Measurements from ENCODE around the gene TRDN. TPM values are rescaled to one million over a fixed set of nuclear protein-coding genes. Genes with fewer than 3 reads are reported as not detected.

Gene TRDN, protein sequence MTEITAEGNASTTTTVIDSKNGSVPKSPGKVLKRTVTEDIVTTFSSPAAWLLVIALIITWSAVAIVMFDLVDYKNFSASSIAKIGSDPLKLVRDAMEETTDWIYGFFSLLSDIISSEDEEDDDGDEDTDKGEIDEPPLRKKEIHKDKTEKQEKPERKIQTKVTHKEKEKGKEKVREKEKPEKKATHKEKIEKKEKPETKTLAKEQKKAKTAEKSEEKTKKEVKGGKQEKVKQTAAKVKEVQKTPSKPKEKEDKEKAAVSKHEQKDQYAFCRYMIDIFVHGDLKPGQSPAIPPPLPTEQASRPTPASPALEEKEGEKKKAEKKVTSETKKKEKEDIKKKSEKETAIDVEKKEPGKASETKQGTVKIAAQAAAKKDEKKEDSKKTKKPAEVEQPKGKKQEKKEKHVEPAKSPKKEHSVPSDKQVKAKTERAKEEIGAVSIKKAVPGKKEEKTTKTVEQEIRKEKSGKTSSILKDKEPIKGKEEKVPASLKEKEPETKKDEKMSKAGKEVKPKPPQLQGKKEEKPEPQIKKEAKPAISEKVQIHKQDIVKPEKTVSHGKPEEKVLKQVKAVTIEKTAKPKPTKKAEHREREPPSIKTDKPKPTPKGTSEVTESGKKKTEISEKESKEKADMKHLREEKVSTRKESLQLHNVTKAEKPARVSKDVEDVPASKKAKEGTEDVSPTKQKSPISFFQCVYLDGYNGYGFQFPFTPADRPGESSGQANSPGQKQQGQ
- 4.2 TPM for total RNA-seq

DNA sequence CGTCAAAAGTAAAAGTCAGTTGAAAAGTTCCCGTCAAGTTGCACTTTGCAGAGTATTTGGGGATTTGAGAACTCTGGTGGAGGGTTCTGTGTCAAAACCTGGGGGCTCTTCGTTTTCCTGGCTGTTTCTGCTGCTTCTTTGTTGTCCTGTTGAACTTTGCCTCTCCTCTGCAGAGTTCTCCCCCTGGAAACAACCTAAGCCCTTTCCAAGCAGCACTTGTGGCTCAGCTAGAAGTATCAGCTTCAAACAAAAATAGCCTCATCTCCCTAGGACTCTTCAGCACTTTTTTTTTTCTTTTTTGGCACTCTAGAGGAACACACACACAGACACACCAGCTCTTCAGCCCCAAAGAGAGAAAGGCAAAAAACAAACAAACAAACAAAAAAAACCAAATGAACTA, at the start of gene TRDN:
TSS of gene TRDN (minus strand) at position 169 of the 400 bp plus-strand sequence. CDS start 175 bp downstream, outside the sequence.
- DNase-seq (ENCODE audit: low spot score) (no peak), ATAC-seq (peak; percentile 83)
- intact Hi-C loops (cut with DNase I): no loop called here

DNA sequence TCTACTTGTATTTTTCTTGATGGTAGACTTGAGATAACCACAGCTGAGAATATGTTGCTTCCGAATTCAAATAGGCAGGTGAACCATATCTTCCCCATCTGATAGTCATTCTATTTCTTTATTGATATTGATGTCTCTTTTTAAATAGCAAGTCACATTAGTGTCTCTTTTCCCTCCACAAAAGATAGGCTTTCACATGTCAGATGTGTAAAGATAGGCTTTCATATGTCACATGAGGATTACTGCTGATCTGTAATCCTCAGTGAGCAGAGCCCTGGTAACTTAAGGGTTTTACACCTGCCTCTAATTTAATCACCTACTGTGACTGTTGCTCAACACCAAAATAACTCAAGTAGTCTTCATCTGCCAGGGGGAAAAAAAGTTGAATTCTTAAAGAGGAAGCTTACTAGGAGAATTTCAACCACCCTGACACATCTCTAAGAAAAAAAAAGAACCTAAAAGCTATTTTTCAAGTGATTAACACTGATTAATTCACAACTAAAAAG, 45.3 kb upstream of the TRDN start:
- DNase-seq (ENCODE audit: low spot score): no peak
- ATAC-seq: no peak
- intact Hi-C loops (cut with DNase I): no loop called here

DNA sequence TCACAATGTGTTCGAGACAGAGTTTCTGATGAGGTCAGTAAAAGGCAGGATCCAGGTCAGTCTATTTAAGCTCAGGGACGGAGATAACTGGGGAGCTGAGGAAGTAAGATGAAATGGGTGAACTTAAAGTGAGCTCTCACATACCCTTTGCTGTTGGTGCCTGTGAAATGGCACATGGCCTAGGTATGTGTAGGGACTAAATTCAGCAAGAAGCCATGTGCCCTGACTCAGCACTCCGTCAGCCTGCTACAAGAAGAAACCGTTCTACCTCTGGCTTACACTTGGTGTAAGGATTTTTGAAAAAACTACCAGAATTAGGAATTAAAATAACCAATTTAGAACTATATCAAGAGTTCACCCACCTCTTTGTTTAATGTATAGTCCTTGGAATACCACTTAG, 41.1 kb upstream of the TRDN start:
- no peak for DNase-seq (ENCODE audit: low spot score)
- intact Hi-C loops (cut with DNase I): no loop called here
- ATAC-seq: no peak

DNA sequence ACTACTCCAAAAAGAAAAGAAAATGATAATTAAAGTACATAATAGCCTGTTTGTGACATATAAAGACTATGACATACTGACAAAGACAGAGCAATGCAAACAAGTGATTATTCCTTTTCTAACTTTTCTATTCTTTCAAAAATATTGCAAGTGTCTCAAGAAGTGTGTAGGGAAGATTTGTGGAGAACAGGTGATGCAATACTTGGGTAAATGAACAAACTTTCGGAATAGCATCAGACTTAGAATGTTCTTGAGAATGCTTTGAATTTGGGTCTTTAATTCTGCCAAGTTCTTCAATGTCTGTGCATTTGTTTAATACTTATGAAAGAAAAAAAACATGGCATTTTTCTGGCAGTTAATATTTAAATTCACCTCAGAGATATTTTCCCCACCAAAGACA, 40.0 kb upstream of the TRDN start:
- intact Hi-C loops (cut with DNase I): no loop called here
- DNase-seq (ENCODE audit: low spot score): no peak
- ATAC-seq: no peak

DNA sequence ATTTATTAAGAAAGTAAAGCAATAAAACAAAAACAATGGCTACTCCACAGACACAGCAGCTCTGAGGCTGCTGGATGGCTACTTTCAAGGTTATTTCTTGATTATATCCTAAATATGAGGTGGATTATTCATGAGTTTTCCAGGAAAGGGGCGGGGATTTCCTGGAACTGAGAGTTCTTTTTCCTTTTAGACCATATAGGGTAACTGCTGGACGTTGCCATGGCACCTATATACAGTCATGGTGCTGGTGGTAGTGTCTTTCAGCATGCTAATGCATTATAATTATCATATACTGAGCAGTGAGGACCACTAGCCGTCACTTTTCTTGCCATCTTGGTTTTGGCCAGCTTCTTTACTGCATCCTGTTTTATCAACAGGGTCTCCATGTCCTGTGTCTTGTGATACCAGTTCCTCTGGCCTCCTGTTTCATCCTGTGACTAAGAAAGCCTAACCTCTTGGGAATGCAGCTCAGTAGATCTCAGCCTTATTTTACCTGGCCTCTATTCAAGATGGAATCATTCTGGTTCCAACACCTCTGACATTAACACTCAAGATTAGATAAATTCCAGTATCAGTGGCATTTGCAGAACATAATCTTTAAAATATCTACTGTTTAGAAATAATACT, 32.3 kb upstream of the TRDN start:
- intact Hi-C loops (cut with DNase I): no loop called here
- DNase-seq (ENCODE audit: low spot score) (no peak), ATAC-seq (no peak)

DNA sequence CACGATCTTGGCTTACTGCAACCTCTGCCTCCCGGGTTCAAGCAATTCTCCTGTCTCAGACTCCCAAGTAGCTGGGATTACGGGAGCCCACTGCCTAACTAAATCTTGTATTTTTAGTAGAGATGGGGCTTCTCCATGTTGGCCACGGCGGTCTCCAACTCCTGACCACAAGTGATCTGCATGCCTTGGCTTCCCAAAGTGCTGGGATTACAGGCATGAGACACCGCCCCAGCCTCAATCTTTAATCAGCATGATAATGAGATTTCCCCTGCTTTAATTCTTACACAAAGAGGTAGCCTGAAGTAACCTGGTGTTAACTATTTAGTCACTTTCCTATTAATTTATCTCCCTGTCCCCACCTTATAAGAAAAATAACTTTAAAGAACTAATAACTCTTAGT, 31.3 kb upstream of the TRDN start:
- DNase-seq (ENCODE audit: low spot score) (no peak), ATAC-seq (no peak)
- intact Hi-C loops (cut with DNase I): no loop called here

DNA sequence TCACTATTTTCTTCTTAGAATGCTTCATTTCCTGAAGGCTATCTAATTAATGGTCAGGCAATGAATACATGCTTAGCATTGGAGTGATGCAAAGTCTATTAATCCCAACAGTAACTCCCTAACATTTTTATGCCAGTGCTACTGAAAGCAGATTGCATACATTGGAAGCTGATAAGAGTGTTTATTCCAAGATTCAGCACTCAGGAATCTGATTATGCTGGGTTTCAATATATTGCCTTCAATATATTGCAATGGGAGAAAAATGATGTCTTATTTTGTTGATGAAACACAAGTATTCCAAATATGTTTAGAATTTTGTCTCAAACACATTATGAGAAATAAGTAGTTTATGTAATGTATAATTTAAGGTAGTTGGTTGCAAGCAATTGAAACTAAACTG, 26.7 kb upstream of the TRDN start:
- DNase-seq (ENCODE audit: low spot score) (no peak), ATAC-seq (no peak)
- intact Hi-C loops (cut with DNase I): no loop called here

DNA sequence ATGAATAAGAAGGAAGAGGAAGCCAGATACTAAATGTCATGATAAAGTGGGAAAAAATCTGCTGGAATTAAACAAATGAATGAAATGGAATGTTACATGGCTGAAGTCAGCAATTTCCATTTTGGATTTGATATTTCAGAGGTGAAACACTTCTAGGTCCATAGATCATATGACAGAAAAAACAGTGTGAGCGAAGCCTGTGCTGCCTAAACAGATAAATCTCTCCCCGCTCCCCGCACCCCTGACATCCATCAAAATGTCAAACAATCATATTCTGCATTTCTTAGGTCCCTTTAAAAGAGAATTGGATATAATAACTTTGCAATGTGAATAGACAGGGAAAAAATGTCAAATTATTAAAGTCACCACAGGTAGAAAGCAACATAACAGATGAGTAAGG, 26.0 kb upstream of the TRDN start:
- ATAC-seq: no peak
- DNase-seq (ENCODE audit: low spot score): no peak
- intact Hi-C loops (cut with DNase I): no loop called here

DNA sequence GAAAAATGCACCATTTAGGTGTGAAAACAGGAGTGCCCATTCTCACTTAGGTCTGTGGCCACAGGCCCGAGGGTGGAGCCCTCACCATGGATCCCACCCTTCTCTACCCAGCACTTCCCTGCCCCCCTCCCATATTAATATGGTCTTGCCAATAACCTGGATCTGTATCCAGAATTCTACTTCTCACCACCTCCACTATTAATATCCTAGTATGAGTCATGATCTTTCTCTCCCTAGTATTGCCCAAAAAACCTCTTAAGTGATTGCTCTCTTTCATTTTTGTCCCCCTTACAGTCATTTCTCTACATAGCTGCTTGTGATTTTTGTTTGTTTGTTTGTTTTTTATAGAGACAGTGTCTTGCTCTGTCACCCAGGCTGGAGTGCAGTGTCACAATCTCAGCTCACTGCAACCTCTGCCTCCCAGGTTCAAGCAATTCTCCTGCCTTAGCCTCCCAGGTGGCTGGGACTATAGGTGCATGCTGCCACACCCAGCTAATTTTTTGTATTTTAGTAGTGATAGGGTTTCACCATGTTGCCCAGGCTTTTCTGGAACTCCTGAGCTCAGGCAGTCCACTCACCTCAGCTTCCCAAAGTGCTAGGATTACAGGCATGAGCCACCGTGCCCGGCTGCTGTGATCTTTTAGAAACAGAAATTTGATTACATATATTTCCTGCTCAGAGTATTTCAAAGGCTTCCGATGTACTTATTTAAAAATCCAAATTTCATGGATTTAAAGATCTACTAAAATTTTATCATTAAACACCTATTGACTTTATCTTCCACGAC, 24.5 kb upstream of the TRDN start:
- DNase-seq (ENCODE audit: low spot score) (no peak), ATAC-seq (no peak)
- intact Hi-C loops (cut with DNase I): no loop called here

DNA sequence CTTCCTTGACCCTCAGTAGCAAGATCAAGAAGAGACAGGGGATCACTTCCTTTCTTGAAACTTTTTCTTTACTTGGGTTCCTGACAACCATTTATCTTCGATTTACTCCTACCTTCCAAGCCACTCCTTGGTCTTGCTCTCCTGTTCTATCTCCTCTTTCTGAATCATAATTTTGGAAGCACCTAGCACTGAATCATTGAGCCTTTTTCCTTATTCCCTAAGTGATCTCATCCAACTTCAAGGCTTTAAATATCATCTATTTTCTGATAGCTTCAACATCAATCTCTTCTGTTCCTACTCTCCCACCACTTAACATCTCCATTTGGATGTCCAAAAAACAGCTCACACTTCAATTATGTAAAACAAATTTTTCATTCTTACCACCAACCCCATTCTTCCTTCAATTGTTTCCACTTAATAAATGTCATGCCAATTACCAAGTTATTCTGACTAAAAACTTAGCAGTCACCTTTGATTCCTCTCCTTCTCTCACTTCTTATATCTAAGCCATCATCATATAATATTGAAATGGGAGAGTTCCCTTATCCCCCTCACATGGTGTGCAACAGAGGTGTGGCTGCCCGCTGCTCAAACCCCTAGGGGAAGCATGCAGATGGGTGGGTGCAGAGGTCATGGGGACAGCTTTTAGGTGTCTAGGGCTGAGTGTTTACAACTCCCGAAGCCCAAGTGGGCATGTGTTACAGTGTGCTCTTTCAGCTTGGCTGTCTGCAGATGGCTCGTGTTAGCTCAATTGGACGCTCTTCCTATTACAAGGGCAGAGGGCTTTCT, 23.4 kb upstream of the TRDN start:
- intact Hi-C loops (cut with DNase I): no loop called here
- ATAC-seq: no peak

DNA sequence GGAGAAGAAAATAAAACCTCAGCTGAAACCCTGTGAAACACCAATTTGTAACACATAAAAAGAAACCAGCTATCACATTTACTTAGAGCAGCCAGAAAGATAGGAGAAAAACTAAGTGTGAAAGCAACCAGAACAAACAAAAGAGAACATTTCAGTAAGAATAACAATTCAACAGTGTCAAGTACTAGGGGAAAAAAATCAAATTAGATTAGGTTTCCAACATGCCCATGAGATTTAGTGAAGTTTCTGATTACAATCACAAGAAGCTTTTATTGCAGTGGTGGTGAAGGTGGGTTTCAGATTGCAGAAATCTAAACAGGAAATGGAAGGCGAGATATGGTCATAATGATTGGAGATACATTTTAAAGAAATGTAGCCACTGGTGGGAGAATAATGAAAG, 22.1 kb upstream of the TRDN start:
- DNase-seq (ENCODE audit: low spot score): no peak
- intact Hi-C loops (cut with DNase I): no loop called here
- no peak for ATAC-seq

More for the DNA sequence above, 23.4 kb upstream of the TRDN start:
- DNase-seq (ENCODE audit: low spot score): no peak

DNA sequence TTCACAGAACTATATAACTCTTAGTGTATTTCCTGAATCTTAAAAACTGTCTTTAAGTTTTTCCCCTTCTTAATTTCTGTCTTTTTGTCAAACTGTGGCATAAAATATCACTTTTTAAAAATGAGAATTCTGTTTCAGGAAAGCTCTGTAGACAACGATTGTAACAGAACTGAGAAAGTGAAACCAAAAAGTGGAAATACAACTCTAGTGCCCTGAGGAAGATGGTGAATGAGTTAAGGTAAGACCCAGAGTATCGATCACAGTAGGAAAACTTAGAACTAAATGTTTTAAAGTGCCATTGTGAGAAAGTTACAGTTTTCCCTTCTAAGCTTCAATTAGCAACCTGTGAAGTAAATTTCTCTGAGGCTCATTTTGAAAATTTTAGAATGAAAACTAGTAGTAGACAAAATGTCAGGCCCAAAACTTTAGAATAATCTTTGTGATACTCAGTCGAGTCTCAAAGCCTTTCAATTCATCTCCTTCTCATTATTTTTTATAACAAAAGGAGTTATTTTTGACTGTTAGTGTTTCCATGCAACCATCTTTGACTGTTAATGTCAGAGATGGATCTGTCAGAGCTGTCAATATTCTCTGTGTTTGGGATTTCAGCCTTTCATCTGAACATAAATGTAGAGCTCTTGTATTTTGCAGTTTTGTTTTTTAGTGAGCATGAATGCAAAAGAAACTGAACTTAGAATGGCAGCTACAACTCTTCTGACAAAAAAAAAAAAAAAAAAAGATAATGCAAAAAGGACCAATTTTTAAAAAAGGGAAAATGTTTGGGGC, 19.0 kb upstream of the TRDN start:
- intact Hi-C loops (cut with DNase I): no loop called here
- ATAC-seq (peak; percentile 66), DNase-seq (ENCODE audit: low spot score) (no peak)

DNA sequence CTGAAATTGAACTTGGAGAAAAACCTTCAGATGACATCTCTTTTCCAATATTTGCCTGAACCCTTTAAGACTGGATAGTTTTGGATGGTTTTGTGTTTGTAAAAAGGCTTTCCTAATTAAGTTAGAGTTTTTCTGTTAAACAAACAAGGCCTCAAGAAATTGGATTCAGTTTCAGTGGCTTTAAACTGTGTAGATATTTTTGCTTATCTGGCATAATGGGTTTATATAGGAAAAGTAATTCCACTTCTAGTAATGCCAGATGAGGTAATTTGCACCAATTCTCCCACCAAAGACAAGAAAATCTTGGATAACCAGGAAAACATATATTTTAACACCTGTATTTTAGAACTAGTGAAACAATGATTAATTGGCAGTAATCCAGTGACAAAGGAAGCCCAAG, 12.0 kb upstream of the TRDN start:
- no peak for ATAC-seq
- intact Hi-C loops (cut with DNase I): no loop called here
- no peak for DNase-seq (ENCODE audit: low spot score)

DNA sequence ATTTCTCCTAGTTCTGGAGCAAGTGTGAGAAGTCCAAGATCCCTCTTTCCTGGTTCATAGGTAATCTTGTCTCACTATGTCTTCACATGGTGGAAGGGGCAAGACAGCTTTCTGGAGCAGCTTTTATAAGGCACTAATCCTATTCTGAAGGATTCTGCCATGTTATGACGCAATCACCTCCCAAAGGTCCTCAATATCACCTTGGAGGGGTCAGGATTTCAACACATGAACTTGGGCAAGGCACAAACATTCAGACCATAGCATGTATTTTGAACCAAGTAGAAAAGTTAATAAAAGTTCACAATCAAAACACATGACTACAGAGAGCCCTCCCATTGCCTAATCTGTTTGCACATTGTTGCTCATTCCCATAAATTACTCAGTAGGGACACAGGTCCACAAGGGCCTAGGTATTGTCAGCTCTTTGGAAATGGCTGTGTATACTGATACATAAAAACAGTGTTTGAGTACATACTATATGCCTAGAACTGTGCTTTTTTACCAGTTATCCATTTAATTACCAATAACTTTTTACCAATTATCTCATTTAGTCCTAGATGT, 11.3 kb upstream of the TRDN start:
- intact Hi-C loops (cut with DNase I): no loop called here
- no peak for DNase-seq (ENCODE audit: low spot score)
- ATAC-seq: peak; percentile 59

DNA sequence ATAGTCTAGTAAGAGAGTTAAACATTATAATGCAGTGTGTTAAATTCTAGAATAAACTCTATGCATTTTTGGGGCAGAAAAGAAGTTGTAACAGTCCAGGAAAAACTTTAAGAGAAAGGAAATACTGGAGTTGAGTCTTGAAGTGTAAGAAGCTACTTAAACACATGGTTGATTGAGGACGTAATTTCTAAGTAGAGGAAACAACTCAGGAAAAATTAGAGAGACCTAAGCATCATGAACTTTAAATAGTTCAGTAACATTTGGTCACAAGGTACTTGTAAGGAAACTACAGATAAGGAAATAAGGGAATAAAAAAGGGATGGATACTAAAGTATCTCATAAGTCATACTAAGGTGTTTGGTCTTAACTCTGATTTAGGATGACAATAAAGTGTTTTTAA, 4.7 kb upstream of the TRDN start:
- intact Hi-C loops (cut with DNase I): no loop called here
- no peak for ATAC-seq
- DNase-seq (ENCODE audit: low spot score): no peak

DNA sequence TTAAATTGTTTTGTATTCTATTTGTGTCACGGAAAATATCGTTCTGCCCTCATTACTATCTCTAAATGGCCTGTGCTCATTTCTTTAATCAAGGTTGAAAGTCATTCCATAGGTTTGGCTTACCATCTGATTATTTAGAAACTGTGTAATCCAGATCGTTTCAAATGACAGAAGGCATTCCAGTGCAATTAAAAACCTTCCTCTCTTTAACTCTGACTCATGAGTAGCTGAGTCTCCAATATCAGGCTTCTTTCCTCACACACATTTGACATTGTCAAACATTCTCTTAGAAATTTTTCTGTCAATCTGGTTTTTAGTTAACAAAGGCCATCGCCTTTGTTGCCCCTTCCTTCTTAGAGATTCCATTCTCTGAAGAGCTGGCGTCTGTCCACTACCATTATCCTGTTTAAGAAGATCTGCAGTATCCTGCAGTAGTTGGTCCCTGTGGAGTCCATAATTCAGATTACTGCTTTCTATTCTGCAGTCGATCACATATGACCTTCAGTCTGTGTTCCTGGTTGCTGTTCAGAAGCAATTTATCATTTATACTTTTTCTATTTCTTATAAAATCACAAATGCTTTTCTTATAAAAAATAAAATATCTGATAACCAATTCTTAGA, 3.9 kb upstream of the TRDN start:
- intact Hi-C loops (cut with DNase I): no loop called here
- DNase-seq (ENCODE audit: low spot score) (no peak), ATAC-seq (no peak)

DNA sequence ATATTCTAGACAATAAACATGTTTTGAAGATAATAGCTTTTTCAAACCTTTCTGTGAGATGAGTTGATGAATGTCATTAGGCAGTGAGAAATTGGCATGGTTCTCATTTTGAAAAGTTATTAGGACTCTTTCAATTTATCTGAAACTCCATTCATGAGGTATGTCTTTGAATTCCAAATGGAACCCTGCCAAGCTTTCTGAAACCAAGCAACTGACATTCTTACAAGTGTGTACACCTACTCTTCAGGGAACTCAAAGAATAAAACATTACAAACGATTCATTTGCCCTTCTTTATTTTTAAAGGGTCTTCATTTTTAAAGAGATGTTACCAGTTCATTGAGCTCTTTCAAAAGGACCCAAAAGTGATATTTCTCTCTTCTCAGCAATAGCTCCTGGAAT, 2.1 kb upstream of the TRDN start:
- intact Hi-C loops (cut with DNase I): no loop called here
- ATAC-seq (no peak), DNase-seq (ENCODE audit: low spot score) (no peak)
